ENCODE results near the gene FAR2.

FAR2 gene

GRCh38 chr12:29314416-29314815 lies 165.3 kb downstream of the FAR2 start:
- in situ Hi-C loops (cut with MboI; ENCODE audit: low sequenced_read_pairs): loop anchor here (25.0 kb wide), 1 partner anchor 227 kb away; no protein-coding TSS in a partner anchor

- in situ Hi-C loops (cut with MboI; ENCODE audit: low sequenced_read_pairs): loop anchor here (25.0 kb wide), 1 partner anchor 229 kb away; no protein-coding TSS in a partner anchor
These were observed 167.7 kb downstream of the FAR2 start for GRCh38 chr12:29316752-29317151.

GRCh38 chr12:29317556-29318363 lies 168.7 kb downstream of the FAR2 start:
- in situ Hi-C loops (cut with MboI; ENCODE audit: low sequenced_read_pairs): loop anchor here (25.0 kb wide), 1 partner anchor 230 kb away; no protein-coding TSS in a partner anchor

DNA sequence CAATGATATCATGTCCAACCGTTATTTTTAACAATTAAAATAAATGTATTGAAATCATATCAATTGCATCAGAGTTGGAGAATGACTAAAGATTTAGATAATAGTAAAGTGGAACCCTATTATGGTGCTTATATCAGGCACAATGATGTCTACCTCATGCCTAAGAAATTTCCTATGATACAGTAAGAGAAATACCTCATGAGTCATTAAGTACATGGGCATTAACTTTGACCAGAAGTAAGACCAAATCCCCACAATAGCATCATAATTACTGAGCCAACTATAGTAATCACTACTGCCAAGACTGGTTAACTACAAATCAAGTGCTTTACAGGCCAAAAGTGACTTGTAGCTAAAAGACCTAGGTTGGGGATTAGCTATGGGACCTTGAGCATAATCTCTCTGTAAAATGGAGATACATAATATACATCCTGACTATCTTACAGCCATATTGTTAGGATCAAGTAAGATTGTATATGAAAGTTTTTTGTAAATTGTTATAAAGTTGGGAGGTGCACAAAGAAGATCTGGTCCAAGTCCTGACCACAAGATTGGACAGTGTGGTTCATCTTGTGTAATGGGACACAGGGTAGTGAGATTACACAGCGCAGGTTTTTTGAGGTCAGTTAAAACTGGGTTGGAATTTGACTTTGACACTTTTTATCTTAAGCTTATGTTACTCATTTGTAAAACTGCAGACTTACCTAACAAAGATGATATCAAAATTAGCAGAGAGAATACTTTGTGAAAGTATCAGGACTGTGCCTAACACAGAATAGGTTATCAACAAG lies 171.4 kb downstream of the FAR2 start:
- in situ Hi-C loops (cut with MboI; ENCODE audit: low sequenced_read_pairs): loop anchor here (25.0 kb wide), 1 partner anchor 233 kb away; no protein-coding TSS in a partner anchor

GRCh38 chr12:29322157-29322556 lies 173.1 kb downstream of the FAR2 start:
- in situ Hi-C loops (cut with MboI; ENCODE audit: low sequenced_read_pairs): loop anchor here (25.0 kb wide), 1 partner anchor 235 kb away; no protein-coding TSS in a partner anchor

- in situ Hi-C loops (cut with MboI; ENCODE audit: low sequenced_read_pairs): no loop called here
These were observed 180.3 kb downstream of the FAR2 start for GRCh38 chr12:29329411-29329810.

DNA sequence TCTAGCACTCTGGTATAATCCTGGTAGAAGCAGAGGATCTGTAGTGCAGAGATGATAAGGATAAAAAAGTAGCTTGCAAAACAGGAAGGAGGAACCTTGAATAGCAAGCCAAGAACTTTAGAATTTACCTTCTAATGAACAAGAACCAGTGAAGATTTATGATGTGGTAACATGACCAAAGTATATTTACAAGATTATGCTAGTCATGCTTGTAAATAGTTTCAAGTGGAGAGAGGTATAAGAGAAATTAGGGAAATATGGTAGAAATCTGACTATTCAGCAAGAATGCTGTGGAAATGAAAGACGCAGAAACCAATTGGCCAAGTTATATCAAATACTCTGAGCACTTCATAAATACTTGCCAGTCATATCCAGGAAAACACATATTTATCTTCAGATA lies 184.1 kb downstream of the FAR2 start:
- in situ Hi-C loops (cut with MboI; ENCODE audit: low sequenced_read_pairs): no loop called here

DNA sequence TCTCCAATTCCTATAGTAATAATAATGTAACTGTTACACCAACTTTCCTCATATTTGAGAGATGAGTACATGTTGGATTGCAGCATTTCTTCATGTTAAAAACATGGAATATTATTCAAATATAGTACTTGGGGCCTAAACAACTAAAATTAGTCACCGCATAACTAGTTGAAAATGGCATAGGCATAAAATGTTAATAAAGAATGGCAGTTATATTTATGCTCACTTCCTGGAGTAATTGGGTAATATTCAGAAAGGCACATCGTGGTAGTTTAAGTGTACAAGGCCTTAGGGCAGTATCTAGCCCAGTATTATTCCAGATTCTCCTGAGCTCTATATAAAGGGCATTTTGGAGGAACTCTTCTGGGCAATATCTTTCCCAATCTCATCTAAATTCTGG lies 185.9 kb downstream of the FAR2 start:
- in situ Hi-C loops (cut with MboI; ENCODE audit: low sequenced_read_pairs): no loop called here

GRCh38 chr12:29337325-29337724 lies 188.2 kb downstream of the FAR2 start:
- in situ Hi-C loops (cut with MboI; ENCODE audit: low sequenced_read_pairs): no loop called here

- in situ Hi-C loops (cut with MboI; ENCODE audit: low sequenced_read_pairs): no loop called here
These were observed 194.1 kb downstream of the FAR2 start for GRCh38 chr12:29343022-29343799.

- in situ Hi-C loops (cut with MboI; ENCODE audit: low sequenced_read_pairs): no loop called here
These were observed 197.8 kb downstream of the FAR2 start for GRCh38 chr12:29346769-29347421.

DNA sequence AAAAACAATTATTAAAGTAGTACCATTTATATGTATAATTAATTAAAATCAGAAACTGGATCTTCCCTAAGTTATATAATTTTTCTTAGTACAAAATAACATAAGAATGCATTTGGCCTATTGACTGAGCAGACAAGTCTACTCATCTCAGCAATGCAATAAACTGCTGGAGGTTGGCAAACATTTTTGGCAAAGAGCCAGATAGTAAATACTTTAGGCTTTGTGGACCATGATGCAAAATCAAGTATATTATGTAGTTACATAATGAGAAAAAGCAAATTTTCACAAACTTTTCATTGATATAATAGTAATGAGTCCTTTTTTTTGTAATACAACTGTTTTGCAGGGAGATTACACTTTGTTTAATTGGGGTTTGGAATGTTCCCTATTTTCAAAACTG lies 201.0 kb downstream of the FAR2 start:
- in situ Hi-C loops (cut with MboI; ENCODE audit: low sequenced_read_pairs): no loop called here

GRCh38 chr12:29354954-29355353 lies 205.9 kb downstream of the FAR2 start:
- in situ Hi-C loops (cut with MboI; ENCODE audit: low sequenced_read_pairs): no loop called here

DNA sequence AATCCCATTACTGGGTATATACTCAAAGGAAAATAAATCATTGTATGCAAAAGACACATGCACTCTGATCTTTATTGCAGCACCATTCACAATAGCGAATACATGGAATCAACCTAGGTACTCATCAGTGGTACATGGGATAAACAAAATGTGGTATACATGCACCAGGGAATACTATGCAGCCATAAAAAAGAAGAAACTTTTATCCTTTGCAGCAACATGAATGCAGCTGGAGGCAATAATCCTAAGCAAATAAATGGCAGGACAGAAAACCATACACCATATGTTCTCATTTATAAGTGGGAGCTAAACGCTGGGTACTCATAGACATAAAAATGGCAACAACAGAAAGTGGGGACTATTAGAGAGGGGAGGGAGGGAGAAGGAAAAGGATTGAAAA lies 216.0 kb downstream of the FAR2 start:
- in situ Hi-C loops (cut with MboI; ENCODE audit: low sequenced_read_pairs): no loop called here

- in situ Hi-C loops (cut with MboI; ENCODE audit: low sequenced_read_pairs): no loop called here
These were observed 224.9 kb downstream of the FAR2 start for GRCh38 chr12:29374012-29374411.

DNA sequence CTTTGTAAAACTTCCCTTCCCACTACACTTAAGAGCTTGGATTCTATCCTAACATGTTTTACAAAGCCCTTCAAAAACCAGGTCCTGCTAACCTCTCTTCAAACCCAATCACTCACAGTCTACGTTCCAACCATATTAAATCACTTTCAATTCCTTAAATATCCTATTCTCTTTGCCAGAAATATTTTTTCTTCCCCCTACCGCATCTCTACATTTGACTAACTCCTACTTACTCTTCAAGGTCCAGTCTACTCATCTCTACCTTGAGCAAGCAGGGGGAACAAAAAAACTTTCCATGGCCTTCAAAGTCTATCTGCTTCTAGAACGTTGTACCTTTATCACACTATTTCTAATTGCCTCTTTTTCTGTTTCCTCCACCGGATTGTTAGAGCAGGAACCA lies 225.8 kb downstream of the FAR2 start:
- in situ Hi-C loops (cut with MboI; ENCODE audit: low sequenced_read_pairs): no loop called here

DNA sequence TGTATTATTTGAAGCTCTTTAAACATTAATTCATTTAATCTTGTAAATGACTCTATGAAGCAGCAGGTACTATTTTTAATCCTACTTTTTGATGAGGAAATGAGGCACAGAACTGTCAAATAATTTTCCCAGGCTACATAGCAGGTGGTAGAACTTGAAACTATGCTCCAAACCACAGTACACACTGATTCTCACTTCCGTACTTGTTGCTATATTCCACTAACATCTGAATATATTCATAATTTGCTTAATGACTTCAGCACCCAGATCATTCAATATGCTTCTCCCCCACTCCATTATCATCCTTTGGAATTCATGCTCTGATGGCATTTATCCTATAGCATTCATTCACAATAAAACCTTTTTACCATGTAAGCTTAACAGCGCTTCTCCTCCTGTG lies 227.0 kb downstream of the FAR2 start:
- in situ Hi-C loops (cut with MboI; ENCODE audit: low sequenced_read_pairs): no loop called here

GRCh38 chr12:29380536-29381523 lies 231.8 kb downstream of the FAR2 start, which contains the start of gene ERGIC2:
ERGIC2 (minus strand) TSS chr12:29381172; CDS start chr12:29371633, 9,539 bp downstream.
- in situ Hi-C loops (cut with MboI; ENCODE audit: low sequenced_read_pairs): no loop called here

DNA sequence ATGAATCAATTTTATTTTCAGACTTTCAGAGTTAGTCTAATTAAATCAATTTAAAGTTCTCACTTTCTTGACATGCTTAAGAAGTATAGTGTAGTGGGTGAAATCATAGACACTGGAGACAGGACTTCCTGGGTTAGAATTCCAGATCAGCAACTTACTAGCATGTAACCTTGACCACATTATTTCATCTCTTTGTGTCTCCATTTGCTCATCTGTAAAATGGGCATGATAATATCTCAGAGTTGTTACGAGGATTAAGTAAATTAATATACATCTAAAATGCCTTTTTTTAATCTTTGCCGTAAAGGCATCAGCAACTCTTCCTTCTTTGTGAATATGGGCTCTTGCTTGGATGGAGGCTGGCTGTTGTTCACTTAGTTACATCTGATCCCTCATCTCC lies 233.2 kb downstream of the FAR2 start:
- in situ Hi-C loops (cut with MboI; ENCODE audit: low sequenced_read_pairs): no loop called here
